Astrocyte of the spinal cord (primary cell): ENCODE measurements around the gene TENT4A.

ENCODE experiments used
- DNase-seq: peaks from one replicate; pipeline ENCODE4 v3.0.0; 2011; ENCODE audit warnings: low read depth, low spot score
- H3K4me3 ChIP-seq: 2 replicates; pipeline ENCODE4 v1.5.1; 2011; ENCODE audit warnings: low read depth, mild to moderate bottlenecking, low read length, moderate library complexity
- CTCF ChIP-seq: IDR thresholded peaks from 2 replicates; pipeline ENCODE4 v1.5.1; 2012; ENCODE audit warnings: low read depth, mild to moderate bottlenecking, low read length, inconsistent platforms
- in situ Hi-C: cut with HindIII; loops from 2 replicates; pipeline ENCODE4 v1.10.0; 2017; ENCODE audit warnings: low sequenced_read_pairs

TENT4A gene

DNA sequence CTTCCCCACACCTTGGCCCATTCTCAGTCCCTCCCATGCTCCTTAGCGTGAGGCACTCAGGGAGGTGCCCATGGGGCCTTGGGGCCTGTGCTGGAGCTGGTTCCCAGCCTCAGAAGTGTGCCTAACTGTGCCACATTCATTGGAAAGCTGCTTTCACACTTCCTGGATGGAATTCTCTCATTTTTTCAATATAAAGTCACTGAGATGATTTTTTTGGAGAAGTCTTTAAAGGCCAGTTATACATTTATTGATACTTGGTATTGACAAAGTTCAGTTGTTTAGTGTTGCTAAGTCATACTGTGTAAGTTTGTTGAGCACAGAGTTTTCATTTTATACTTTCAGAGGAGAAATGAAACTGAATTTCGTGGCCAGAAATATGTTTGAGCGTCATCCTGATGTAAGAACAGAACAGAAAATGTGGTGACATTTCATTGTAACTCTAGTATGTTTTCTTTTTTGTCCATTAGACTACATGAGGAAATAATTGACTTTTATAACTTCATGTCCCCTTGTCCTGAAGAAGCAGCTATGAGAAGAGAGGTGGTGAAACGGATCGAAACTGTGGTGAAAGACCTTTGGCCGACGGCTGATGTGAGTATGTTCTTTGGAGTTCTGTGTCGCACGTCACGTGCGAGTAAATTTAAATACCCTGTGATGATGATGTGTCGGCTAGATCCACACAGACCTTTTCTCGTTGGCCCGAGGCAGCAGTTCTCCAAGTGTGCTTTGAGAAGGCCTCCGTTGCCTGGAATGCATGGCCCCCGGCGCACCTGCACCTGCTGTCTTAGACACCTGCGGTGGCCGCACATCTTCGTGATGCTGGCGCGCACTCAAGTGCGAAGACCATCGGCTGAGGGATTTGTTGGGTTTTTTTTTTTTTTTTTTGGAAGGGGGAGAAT lies 24.1 kb downstream of the TENT4A start:
- no peak for DNase-seq

GRCh38 chr5:6739603-6740002 lies 26.4 kb downstream of the TENT4A start:
- TF ChIP-seq CTCF, result no peak
- no peak for DNase-seq
- H3K4me3 ChIP-seq, result no peak overlapping the region
- in situ Hi-C loops, result loop anchor here (25.0 kb wide), 1 partner anchor 127 kb away; no protein-coding TSS in a partner anchor

More for the DNA sequence above, 24.1 kb downstream of the TENT4A start:
- no peak for TF ChIP-seq CTCF
- in situ Hi-C loops, result loop anchor here (25.0 kb wide), 1 partner anchor 125 kb away; no protein-coding TSS in a partner anchor
- no peak overlapping the region for H3K4me3 ChIP-seq

DNA sequence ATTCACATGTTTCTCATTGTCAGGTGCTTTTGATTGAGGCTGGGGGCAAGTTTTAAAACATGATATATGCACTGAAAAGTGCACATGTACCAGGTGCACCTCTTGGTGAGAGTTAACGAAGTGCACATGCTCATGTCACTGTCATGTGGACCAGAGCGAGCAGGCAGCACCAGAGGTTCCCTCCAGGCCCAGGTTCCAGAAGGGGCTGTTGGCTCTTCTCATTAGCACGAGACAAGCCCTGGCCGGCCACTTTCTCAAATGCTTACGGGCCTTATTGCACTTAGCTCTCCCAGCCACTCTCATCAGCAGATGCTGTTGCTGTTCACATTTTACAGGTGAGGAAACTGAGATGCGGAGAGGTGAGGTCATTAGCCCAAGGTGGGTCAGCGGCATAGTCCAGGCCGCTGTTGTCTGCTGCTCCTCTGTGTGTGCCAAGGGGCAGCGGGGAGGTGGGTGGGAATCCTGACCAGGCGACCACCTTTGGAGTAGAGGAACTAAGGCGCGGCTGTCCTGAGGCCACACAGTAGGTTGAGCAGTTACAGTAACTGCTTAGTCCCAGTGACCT lies 27.4 kb downstream of the TENT4A start:
- H3K4me3 ChIP-seq, result no peak overlapping the region
- no peak for DNase-seq
- no peak for TF ChIP-seq CTCF
- in situ Hi-C loops, result loop anchor here (25.0 kb wide), 1 partner anchor 128 kb away; no protein-coding TSS in a partner anchor

DNA sequence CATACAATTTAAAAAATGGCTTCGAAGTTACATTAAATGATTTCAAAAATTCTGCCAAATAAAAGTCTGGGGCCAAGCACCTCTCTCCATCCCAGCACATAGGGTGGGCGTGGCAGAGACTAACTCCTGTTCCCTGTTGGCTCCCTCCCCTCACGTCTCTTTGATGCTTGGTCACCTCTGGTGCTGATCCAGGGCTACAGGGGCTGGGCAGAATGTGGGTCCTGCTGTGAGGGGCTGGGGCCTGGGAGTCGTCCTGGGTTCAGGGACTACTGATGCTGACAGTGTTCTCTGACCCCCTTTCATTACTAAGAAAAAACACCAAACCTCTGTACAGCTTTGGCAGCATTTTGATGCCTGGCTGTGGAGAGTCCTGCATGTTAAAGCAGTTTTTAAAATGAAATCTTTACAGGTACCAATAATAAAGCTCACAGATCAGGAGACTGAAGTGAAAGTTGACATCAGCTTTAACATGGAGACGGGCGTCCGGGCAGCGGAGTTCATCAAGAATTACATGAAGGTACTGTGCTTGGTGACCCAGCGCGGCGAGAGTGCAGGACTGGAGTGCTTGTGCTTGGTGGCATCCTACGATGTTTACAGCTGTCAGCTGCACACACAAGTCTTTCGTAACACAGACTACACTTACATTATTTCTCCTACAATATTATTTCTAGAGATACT lies 29.0 kb downstream of the TENT4A start:
- TF ChIP-seq CTCF, result no peak
- DNase-seq, result no peak
- in situ Hi-C loops, result loop anchor here (25.0 kb wide), 1 partner anchor 130 kb away; no protein-coding TSS in a partner anchor
- no peak overlapping the region for H3K4me3 ChIP-seq

DNA sequence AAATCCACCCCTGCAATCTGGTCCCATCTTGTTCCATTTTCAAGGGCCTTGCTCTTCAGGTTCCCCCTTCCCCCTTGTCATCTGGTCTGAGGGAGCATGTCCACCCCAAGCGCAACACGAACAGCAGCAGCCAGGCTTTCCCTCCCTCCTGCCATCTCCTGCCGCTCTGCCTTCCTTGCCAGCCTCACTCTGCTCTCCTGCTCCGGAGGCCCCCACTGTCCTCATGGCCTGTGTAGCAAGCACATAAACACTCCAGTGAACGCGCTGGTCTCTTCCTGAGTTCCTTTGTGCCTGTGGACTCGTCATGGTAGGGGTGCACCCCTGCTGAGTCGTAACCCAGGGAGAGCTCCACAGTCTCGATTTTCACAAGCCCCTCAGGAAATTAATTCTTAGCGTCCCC lies 29.9 kb downstream of the TENT4A start:
- H3K4me3 ChIP-seq, result no peak overlapping the region
- in situ Hi-C loops, result loop anchor here (25.0 kb wide), 1 partner anchor 131 kb away; no protein-coding TSS in a partner anchor
- TF ChIP-seq CTCF, result no peak
- no peak for DNase-seq
